K562 (cell line): ENCODE results near the gene ANKS1B. TPM values are rescaled to one million over a fixed set of nuclear protein-coding genes. Genes with fewer than 3 reads are reported as not detected.

Source experiments
- ATAC-seq: fragments of 200-7000 bp; cut with Tn5 transposase; 3 replicates; pipeline ENCODE4 v1.9.1; 2020; ENCODE audit warnings: moderate library complexity
- BruUV-seq: library from RNA; stranded (reverse); fragments of 400-500 nt; replicated peaks from 2 replicates; lab custom pipeline; 2021; lab: Mats Ljungman, UMichigan
- CTCF ChIA-PET: fragments of 300-600 bp; formaldehyde crosslinking; extraction: SDS; loops from one replicate; lab custom pipeline; 2021; ENCODE audit warnings: low intra/inter-chr PET ratio; lab: Yijun Ruan, JAX
- POLR2A ChIA-PET: fragments of 300-600, 350-650 bp; sonication (Branson Sonifier 250); formaldehyde crosslinking; extraction: SDS; loops from one replicate; lab custom pipeline; 2021; ENCODE audit warnings: antibody characterized with exemption, inconsistent platforms; lab: Yijun Ruan, JAX
- DNase-seq, 4 experiments: peaks; one replicate each; pipeline versions ENCODE4 v3.0.0 to v3.0.0-alpha.2; 2011 to 2018; ENCODE audit warnings: low spot score in 3 of 4, mixed read lengths in 3 of 4; ENCODE audit errors: extremely low read depth in 1 of 4
- FAIRE-seq: peaks from 2 replicates; lab custom pipeline; 2011; peaks lifted over from hg19 to GRCh38; lab: Jason Lieb, UNC
- H2AFZ ChIP-seq: 2 replicates; pipeline ENCODE4 v1.6.0; 2011; ENCODE audit warnings: low read depth, low read length, control low read depth, inconsistent platforms
- H3K27ac ChIP-seq: fragments of 200-600 bp; 3 replicates; pipeline ENCODE4 v1.8.0; 2011; ENCODE audit warnings: low read depth, mild to moderate bottlenecking, control low read depth, inconsistent platforms, low read length, moderate library complexity, mixed read lengths; ENCODE audit errors: extremely low read depth
- H3K27me3 ChIP-seq, 2 experiments: fragments of 300-600 bp in 1 of 2; 2 replicates in 1 of 2; 3 replicates in 1 of 2; pipeline versions ENCODE4 v1.6.0 to v1.8.0; 2011; ENCODE audit warnings: inconsistent platforms in 2 of 2, low read length in 2 of 2, mild to moderate bottlenecking in 1 of 2, mixed read lengths in 1 of 2, moderate library complexity in 1 of 2; ENCODE audit not compliant: control insufficient read depth in 2 of 2, insufficient read depth in 2 of 2
- H3K36me3 ChIP-seq: fragments of 300-600 bp; 3 replicates; pipeline ENCODE4 v1.8.0; 2011; ENCODE audit warnings: mild to moderate bottlenecking, low read length, inconsistent platforms; ENCODE audit not compliant: control insufficient read depth, insufficient read depth
- H3K4me1 ChIP-seq, 2 experiments: fragments of 200-600 bp in 1 of 2; replicated peaks in 1 of 2; 2 replicates in 1 of 2; 3 replicates in 1 of 2; pipeline versions ENCODE4 v1.5.1 to v1.8.0; 2011; ENCODE audit warnings: inconsistent platforms in 2 of 2, low read length in 2 of 2, mild to moderate bottlenecking in 1 of 2, mixed read lengths in 1 of 2, moderate library complexity in 1 of 2; ENCODE audit not compliant: control insufficient read depth in 2 of 2, insufficient read depth in 2 of 2
- H3K4me2 ChIP-seq: 2 replicates; pipeline ENCODE4 v1.6.1; 2011; ENCODE audit warnings: low read length, control low read depth, inconsistent platforms, mixed read lengths; ENCODE audit not compliant: insufficient read depth
- H3K4me3 ChIP-seq: fragments of 200-600 bp; sonication (generic), shearing (Covaris generic); 2 replicates; pipeline ENCODE4 v1.5.1; 2016; ENCODE audit warnings: control low read depth, inconsistent platforms
- H3K79me2 ChIP-seq: fragments of 200-600 bp; 3 replicates; pipeline ENCODE4 v1.8.0; 2011; ENCODE audit warnings: low read length, inconsistent platforms; ENCODE audit not compliant: control insufficient read depth, insufficient read depth
- H3K9ac ChIP-seq, 2 experiments: 2 replicates each; pipeline versions ENCODE4 v1.6.0 to v1.6.1; 2011; ENCODE audit warnings: low read depth in 2 of 2, low read length in 2 of 2, control low read depth in 1 of 2, inconsistent platforms in 1 of 2, mild to moderate bottlenecking in 1 of 2, mixed read lengths in 1 of 2; ENCODE audit not compliant: insufficient read depth in 1 of 2
- H3K9me1 ChIP-seq: one replicate; pipeline ENCODE4 v1.6.0; 2011; ENCODE audit warnings: inconsistent platforms, mild to moderate bottlenecking, low read length, moderate library complexity; ENCODE audit not compliant: control insufficient read depth, insufficient read depth
- H3K9me3 ChIP-seq: replicated peaks from 2 replicates; pipeline ENCODE4 v1.5.1; 2011; ENCODE audit warnings: low read depth, low read length, inconsistent platforms; ENCODE audit not compliant: control insufficient read depth, insufficient read depth
- H4K20me1 ChIP-seq: replicated peaks from 2 replicates; pipeline ENCODE4 v1.6.1; 2011; ENCODE audit warnings: low read length, inconsistent platforms, mixed read lengths; ENCODE audit not compliant: control insufficient read depth, insufficient read depth
- EP400 ChIP-seq: fragments of 450-650 bp; IDR thresholded peaks from 2 replicates; pipeline ENCODE4 v1.6.1; 2017; ENCODE audit warnings: antibody characterized with exemption, mild to moderate bottlenecking, moderate library complexity
- HMG20B ChIP-seq: fragments of 250-450 bp; sonication (Bioruptor Pico); IDR thresholded peaks from 2 replicates; pipeline ENCODE4 v1.5.0; 2021; ENCODE audit warnings: mild to moderate bottlenecking
- JUN ChIP-seq, 2 experiments: sonication (generic) in 1 of 2; formaldehyde crosslinking in 1 of 2; IDR thresholded peaks; 2 replicates each; pipeline versions ENCODE4 v1.6.1 to v1.8.0; 2012 to 2022; ENCODE audit warnings: borderline replicate concordance in 2 of 2, mild to moderate bottlenecking in 2 of 2, improper control_type of control experiment in 1 of 2, low read depth in 1 of 2, low read length in 1 of 2, missing genetic modification reagents in 1 of 2
- JUNB ChIP-seq: fragments of 450-650 bp; formaldehyde crosslinking; conservative IDR thresholded peaks from 2 replicates; pipeline ENCODE4 v1.4.0; 2020; ENCODE audit warnings: mild to moderate bottlenecking
- L3MBTL2 ChIP-seq: fragments of 450-650 bp; IDR thresholded peaks from 2 replicates; pipeline ENCODE4 v1.6.1; 2016; ENCODE audit warnings: mild to moderate bottlenecking, moderate library complexity
- MIER1 ChIP-seq: fragments of 450-650 bp; IDR thresholded peaks from 2 replicates; pipeline ENCODE4 v1.6.1; 2016; ENCODE audit warnings: antibody characterized with exemption, mild to moderate bottlenecking, low read depth
- RBM17 ChIP-seq: fragments of 200-400 bp; formaldehyde crosslinking; IDR thresholded peaks from 2 replicates; pipeline ENCODE4 v1.6.1; 2017; ENCODE audit warnings: low read depth, mild to moderate bottlenecking, low read length, borderline replicate concordance
- SP1 ChIP-seq: sonication (generic); formaldehyde crosslinking; IDR thresholded peaks from 2 replicates; pipeline ENCODE4 v1.8.1; 2022; ENCODE audit warnings: mild to moderate bottlenecking, missing genetic modification reagents
- SP2 ChIP-seq: IDR thresholded peaks from 2 replicates; pipeline ENCODE4 v1.6.1; 2011; ENCODE audit warnings: mild to moderate bottlenecking, low read depth, low read length, moderate library complexity; ENCODE audit not compliant: poor library complexity, severe bottlenecking; ENCODE audit errors: extremely low read depth
- TEAD4 ChIP-seq, 2 experiments: sonication (generic) in 1 of 2; formaldehyde crosslinking in 1 of 2; IDR thresholded peaks; 2 replicates each; pipeline versions ENCODE4 v1.6.1 to v1.8.0; 2012 to 2022; ENCODE audit warnings: borderline replicate concordance in 1 of 2, inconsistent platforms in 1 of 2, low read length in 1 of 2, mild to moderate bottlenecking in 1 of 2, missing genetic modification reagents in 1 of 2
- ZFP30 ChIP-seq: fragments of 250-450 bp; sonication (Bioruptor Pico); IDR thresholded peaks from 2 replicates; pipeline ENCODE4 v1.8.0; 2022; ENCODE audit warnings: moderate library complexity, mild to moderate bottlenecking, inconsistent platforms, borderline replicate concordance
- ZNF143 ChIP-seq: sonication (generic); formaldehyde crosslinking; IDR thresholded peaks from 2 replicates; pipeline ENCODE4 v1.9.0; 2022; ENCODE audit warnings: mild to moderate bottlenecking, missing genetic modification reagents
- in situ Hi-C: fragments of 300-500 bp; cut with MboI; formaldehyde crosslinking; loops from 4 replicates; pipeline ENCODE4 v1.15.0; 2018; ENCODE audit warnings: inconsistent platforms, mixed read lengths
- intact Hi-C: fragments of 100-400 bp; cut with micrococcal nuclease; formaldehyde crosslinking; loops from 2 replicates; pipeline ENCODE4 v1.14.2; 2022
- polyA plus RNA-seq, 8 experiments: library from polyadenylated mRNA; depleted of rRNA in 4 of 8; stranded (reverse) in 5 of 8; unstranded in 3 of 8; fragments of >200 nt; fragmentation: Nextera tagmentation in 2 of 8; fragmentation: Illumina TruSeq in 1 of 8; extraction: Ambion mirVana in 2 of 8; extraction: Trizol in 1 of 8; gene quantifications; 2 replicates each; pipeline versions ENCODE4 v1.2.1 to v1.2.3, GENCODE V29; 2011 to 2014; ENCODE audit warnings: inconsistent platforms in 1 of 8, missing spikeins in 1 of 8
- total RNA-seq, 7 experiments: library from RNA; depleted of rRNA in 6 of 7; stranded (reverse); fragments of >200 nt in 6 of 7; fragmentation: Illumina TruSeq in 2 of 7; extraction: Trizol in 2 of 7; gene quantifications; 2 replicates each; pipeline versions ENCODE4 v1.2.1 to v1.2.3, GENCODE V29; 2011 to 2021; ENCODE audit warnings: low replicate concordance in 1 of 7
- TF ChIP-seq, protein P1 (sequence below): sonication (generic); formaldehyde crosslinking; IDR thresholded peaks from 2 replicates; pipeline ENCODE4 v1.8.1; 2023; ENCODE audit warnings: mild to moderate bottlenecking, missing genetic modification reagents, moderate library complexity
- TF ChIP-seq, protein P2 (sequence below): sonication (generic); formaldehyde crosslinking; IDR thresholded peaks from 2 replicates; pipeline ENCODE4 v1.8.1; 2022; ENCODE audit warnings: missing genetic modification reagents
- TF ChIP-seq, protein P3 (sequence below): fragments of 200-800 bp; sonication (Bioruptor generic); IDR thresholded peaks from 2 replicates; pipeline ENCODE4 v1.6.1; 2016; ENCODE audit warnings: missing genetic modification characterization, missing compliant biosample characterization

The ANKS1B gene
- total and polyA plus RNA-seq, 9 of the 15 experiments (the other 6 are each of a cell fraction or from before 2014, with no cell fraction given), result 0.04 to 0.47 (median 0.28) TPM; not detected in 4

DNA sequence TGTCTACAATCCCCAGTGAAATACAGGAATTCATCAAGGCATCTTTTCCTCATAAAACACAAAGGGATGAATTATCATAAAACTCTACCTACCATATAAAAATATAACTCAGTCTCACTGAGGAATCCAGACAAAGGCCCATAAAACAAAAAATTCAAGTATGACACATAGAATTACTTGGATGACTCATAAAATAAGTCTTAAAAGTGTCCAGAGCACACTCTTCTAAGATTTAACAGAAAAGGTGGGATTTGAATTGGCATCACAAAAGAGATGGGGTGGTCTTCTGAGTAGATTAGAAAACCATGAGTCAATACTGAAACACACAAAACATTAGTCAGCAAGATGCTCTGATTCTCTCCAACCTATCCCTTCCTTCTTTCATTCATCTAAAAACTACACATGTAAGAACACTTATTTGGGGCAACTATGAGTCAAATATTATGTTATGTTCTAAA is 539.8 kb downstream of the ANKS1B start:
- FAIRE-seq (no peak), ATAC-seq (no peak), DNase-seq (no peak)
- ChIA-PET POLR2A (no interaction called here), CTCF (no interaction called here)
- no TSS peak for BruUV-seq
- intact Hi-C loops (no loop called here), in situ Hi-C loops (no loop called here)
- Histone ChIP-seq H3K9me3 (no peaks in the 10 kb centered on the region), H3K9ac (no peak overlapping the region), H3K27ac (no peak overlapping the region), H2AFZ (no peak overlapping the region), H3K36me3 (no peaks in the 10 kb centered on the region), H3K4me2 (no peak overlapping the region), H3K4me1 (no peaks in the 10 kb centered on the region), H3K79me2 (no peaks in the 10 kb centered on the region), H3K9me1 (no peaks in the 10 kb centered on the region), H3K4me3 (no peak overlapping the region), H3K27me3 (no peaks in the 10 kb centered on the region), H4K20me1 (no peaks in the 10 kb centered on the region)
- no peak for TF ChIP-seq TEAD4 (IDR thresholded peaks at IDR 0.05; ENCODE audit: low read length)
- no peak for TF ChIP-seq TEAD4 (CRISPR knock-in tag; IDR thresholded peaks at IDR 0.05; ENCODE audit: borderline replicate concordance)
- no peak for TF ChIP-seq SP1 (CRISPR knock-in tag)
- TF ChIP-seq HMG20B (CRISPR knock-in tag), result no peak
- TF ChIP-seq ZNF143 (CRISPR knock-in tag), result no peak
- no peak for TF ChIP-seq MIER1
- no peak for TF ChIP-seq JUN (IDR thresholded peaks at IDR 0.05; ENCODE audit: borderline replicate concordance, low read depth, low read length)
- no peak for TF ChIP-seq JUN (CRISPR knock-in tag; IDR thresholded peaks at IDR 0.05; ENCODE audit: borderline replicate concordance)
- TF ChIP-seq SP2, result no peak
- TF ChIP-seq, protein P1, sequence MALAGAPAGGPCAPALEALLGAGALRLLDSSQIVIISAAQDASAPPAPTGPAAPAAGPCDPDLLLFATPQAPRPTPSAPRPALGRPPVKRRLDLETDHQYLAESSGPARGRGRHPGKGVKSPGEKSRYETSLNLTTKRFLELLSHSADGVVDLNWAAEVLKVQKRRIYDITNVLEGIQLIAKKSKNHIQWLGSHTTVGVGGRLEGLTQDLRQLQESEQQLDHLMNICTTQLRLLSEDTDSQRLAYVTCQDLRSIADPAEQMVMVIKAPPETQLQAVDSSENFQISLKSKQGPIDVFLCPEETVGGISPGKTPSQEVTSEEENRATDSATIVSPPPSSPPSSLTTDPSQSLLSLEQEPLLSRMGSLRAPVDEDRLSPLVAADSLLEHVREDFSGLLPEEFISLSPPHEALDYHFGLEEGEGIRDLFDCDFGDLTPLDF (CRISPR knock-in tag), result no peak
- TF ChIP-seq RBM17, result no peak
- TF ChIP-seq, protein P2, sequence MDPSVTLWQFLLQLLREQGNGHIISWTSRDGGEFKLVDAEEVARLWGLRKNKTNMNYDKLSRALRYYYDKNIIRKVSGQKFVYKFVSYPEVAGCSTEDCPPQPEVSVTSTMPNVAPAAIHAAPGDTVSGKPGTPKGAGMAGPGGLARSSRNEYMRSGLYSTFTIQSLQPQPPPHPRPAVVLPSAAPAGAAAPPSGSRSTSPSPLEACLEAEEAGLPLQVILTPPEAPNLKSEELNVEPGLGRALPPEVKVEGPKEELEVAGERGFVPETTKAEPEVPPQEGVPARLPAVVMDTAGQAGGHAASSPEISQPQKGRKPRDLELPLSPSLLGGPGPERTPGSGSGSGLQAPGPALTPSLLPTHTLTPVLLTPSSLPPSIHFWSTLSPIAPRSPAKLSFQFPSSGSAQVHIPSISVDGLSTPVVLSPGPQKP (CRISPR knock-in tag), result no peak
- TF ChIP-seq, protein P3, sequence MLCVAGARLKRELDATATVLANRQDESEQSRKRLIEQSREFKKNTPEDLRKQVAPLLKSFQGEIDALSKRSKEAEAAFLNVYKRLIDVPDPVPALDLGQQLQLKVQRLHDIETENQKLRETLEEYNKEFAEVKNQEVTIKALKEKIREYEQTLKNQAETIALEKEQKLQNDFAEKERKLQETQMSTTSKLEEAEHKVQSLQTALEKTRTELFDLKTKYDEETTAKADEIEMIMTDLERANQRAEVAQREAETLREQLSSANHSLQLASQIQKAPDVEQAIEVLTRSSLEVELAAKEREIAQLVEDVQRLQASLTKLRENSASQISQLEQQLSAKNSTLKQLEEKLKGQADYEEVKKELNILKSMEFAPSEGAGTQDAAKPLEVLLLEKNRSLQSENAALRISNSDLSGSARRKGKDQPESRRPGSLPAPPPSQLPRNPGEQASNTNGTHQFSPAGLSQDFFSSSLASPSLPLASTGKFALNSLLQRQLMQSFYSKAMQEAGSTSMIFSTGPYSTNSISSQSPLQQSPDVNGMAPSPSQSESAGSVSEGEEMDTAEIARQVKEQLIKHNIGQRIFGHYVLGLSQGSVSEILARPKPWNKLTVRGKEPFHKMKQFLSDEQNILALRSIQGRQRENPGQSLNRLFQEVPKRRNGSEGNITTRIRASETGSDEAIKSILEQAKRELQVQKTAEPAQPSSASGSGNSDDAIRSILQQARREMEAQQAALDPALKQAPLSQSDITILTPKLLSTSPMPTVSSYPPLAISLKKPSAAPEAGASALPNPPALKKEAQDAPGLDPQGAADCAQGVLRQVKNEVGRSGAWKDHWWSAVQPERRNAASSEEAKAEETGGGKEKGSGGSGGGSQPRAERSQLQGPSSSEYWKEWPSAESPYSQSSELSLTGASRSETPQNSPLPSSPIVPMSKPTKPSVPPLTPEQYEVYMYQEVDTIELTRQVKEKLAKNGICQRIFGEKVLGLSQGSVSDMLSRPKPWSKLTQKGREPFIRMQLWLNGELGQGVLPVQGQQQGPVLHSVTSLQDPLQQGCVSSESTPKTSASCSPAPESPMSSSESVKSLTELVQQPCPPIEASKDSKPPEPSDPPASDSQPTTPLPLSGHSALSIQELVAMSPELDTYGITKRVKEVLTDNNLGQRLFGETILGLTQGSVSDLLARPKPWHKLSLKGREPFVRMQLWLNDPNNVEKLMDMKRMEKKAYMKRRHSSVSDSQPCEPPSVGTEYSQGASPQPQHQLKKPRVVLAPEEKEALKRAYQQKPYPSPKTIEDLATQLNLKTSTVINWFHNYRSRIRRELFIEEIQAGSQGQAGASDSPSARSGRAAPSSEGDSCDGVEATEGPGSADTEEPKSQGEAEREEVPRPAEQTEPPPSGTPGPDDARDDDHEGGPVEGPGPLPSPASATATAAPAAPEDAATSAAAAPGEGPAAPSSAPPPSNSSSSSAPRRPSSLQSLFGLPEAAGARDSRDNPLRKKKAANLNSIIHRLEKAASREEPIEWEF (CRISPR knock-in tag), result no peak
- TF ChIP-seq ZFP30, result no peak
- TF ChIP-seq EP400, result no peak
- TF ChIP-seq JUNB, result no peak
- TF ChIP-seq L3MBTL2, result no peak
